SK-N-SH (cell line): Measurements from ENCODE around the gene ERC2. TPM values are rescaled to one million over a fixed set of nuclear protein-coding genes. Genes with fewer than 3 reads are reported as not detected.

Source experiments
- CTCF ChIA-PET: fragments of 300-600, 350-600 bp; formaldehyde crosslinking; extraction: SDS; loops from one replicate; lab custom pipeline; 2021; lab: Yijun Ruan, JAX
- POLR2A ChIA-PET: fragments of 350-600 bp; sonication (Branson Sonifier 250); formaldehyde crosslinking; extraction: SDS; loops from one replicate; lab custom pipeline; 2020; ENCODE audit warnings: antibody characterized with exemption, inconsistent platforms; lab: Yijun Ruan, JAX
- DNase-seq: peaks from one replicate; pipeline ENCODE4 v3.0.0; 2012
- H2AFZ ChIP-seq: fragments of 200-600 bp; sonication (generic); 2 replicates; pipeline ENCODE4 v1.8.1; 2016; ENCODE audit warnings: antibody characterized with exemption, mild to moderate bottlenecking, low read depth
- H3F3A ChIP-seq: fragments of 200-600 bp; sonication (generic); replicated peaks from 2 replicates; pipeline ENCODE3; 2016; ENCODE audit warnings: antibody characterized with exemption, mild to moderate bottlenecking; ENCODE audit not compliant: insufficient read depth
- H3K27ac ChIP-seq, 2 experiments: fragments of 200-500 bp in 1 of 2; fragments of 200-600 bp in 1 of 2; sonication (Bioruptor generic) in 1 of 2; sonication (generic), shearing (Covaris generic) in 1 of 2; 2 replicates each; pipeline versions ENCODE4 v1.5.1 to v1.6.1; 2014 to 2016; ENCODE audit warnings: low read depth in 2 of 2, inconsistent platforms in 1 of 2, low read length in 1 of 2, mild to moderate bottlenecking in 1 of 2, mixed read lengths in 1 of 2
- H3K27me3 ChIP-seq: fragments of 200-600 bp; sonication (generic), shearing (Covaris generic); 2 replicates; pipeline ENCODE4 v1.6.1; 2016; ENCODE audit warnings: mixed run types; ENCODE audit not compliant: insufficient read depth
- H3K36me3 ChIP-seq, 2 experiments: fragments of 200-500 bp in 1 of 2; fragments of 200-600 bp in 1 of 2; sonication (Bioruptor generic) in 1 of 2; sonication (generic) in 1 of 2; replicated peaks in 1 of 2; 2 replicates each; pipeline versions ENCODE3 to v1.5.1; 2014 to 2016; ENCODE audit warnings: low read length in 1 of 2, mild to moderate bottlenecking in 1 of 2; ENCODE audit not compliant: insufficient read depth in 2 of 2, control insufficient read depth in 1 of 2
- H3K4me1 ChIP-seq, 2 experiments: fragments of 200-500 bp in 1 of 2; fragments of 200-600 bp in 1 of 2; sonication (Bioruptor generic) in 1 of 2; sonication (generic), shearing (Covaris generic) in 1 of 2; 2 replicates each; pipeline versions ENCODE4 v1.5.1 to v1.6.1; 2014 to 2016; ENCODE audit warnings: low read depth in 1 of 2, low read length in 1 of 2, mixed run types in 1 of 2; ENCODE audit not compliant: insufficient read depth in 2 of 2, control insufficient read depth in 1 of 2
- H3K4me2 ChIP-seq: fragments of 200-600 bp; sonication (generic), shearing (Covaris generic); 2 replicates; pipeline ENCODE4 v1.6.1; 2017; ENCODE audit warnings: mixed run types
- H3K4me3 ChIP-seq, 2 experiments: fragments of 200-500 bp in 1 of 2; fragments of 200-600 bp in 1 of 2; sonication (Bioruptor generic) in 1 of 2; sonication (generic), shearing (Covaris generic) in 1 of 2; 2 replicates each; pipeline versions ENCODE4 v1.5.1 to v1.8.1; 2014 to 2016; ENCODE audit warnings: low read depth in 2 of 2, inconsistent platforms in 1 of 2, low read length in 1 of 2, mild to moderate bottlenecking in 1 of 2, mixed read lengths in 1 of 2, moderate library complexity in 1 of 2
- H3K79me2 ChIP-seq: fragments of 200-600 bp; sonication (generic); 2 replicates; pipeline ENCODE4 v1.8.1; 2017; ENCODE audit warnings: mild to moderate bottlenecking; ENCODE audit not compliant: insufficient read depth
- H3K9ac ChIP-seq: fragments of 200-600 bp; sonication (generic); 2 replicates; pipeline ENCODE4 v1.6.1; 2017; ENCODE audit warnings: mixed run types
- H3K9me2 ChIP-seq: fragments of 200-600 bp; sonication (generic); 2 replicates; pipeline ENCODE4 v1.6.1; 2017; ENCODE audit warnings: mixed run types
- H3K9me3 ChIP-seq: fragments of 200-600 bp; sonication (generic); 2 replicates; pipeline ENCODE4 v1.6.1; 2017; ENCODE audit warnings: mixed run types, mild to moderate bottlenecking, moderate library complexity
- H4K20me1 ChIP-seq: fragments of 200-600 bp; sonication (generic); 2 replicates; pipeline ENCODE4 v1.6.1; 2017; ENCODE audit warnings: mild to moderate bottlenecking, mixed run types; ENCODE audit not compliant: insufficient read depth
- CTCF ChIP-seq: fragments of 200-600 bp; sonication (generic); IDR thresholded peaks from 2 replicates; pipeline ENCODE4 v1.6.1; 2017; ENCODE audit warnings: antibody characterized with exemption, mild to moderate bottlenecking, moderate library complexity
- EZH2phosphoT487 ChIP-seq: fragments of 200-600 bp; sonication (generic); IDR thresholded peaks from 2 replicates; pipeline ENCODE4 v1.6.1; 2017; ENCODE audit warnings: low read depth, mixed run types, mild to moderate bottlenecking, antibody characterized with exemption, moderate library complexity, borderline replicate concordance
- FOSL2 ChIP-seq: IDR thresholded peaks from 2 replicates; pipeline ENCODE4 v1.4.0; 2012; ENCODE audit warnings: low read depth, mild to moderate bottlenecking, moderate library complexity, borderline replicate concordance
- FOXJ3 ChIP-seq: sonication (generic); formaldehyde crosslinking; IDR thresholded peaks from 2 replicates; pipeline ENCODE4 v1.5.1; 2020; ENCODE audit warnings: mild to moderate bottlenecking, missing genetic modification reagents
- GABPA ChIP-seq: IDR thresholded peaks from 2 replicates; pipeline ENCODE4 v1.4.0; 2012; ENCODE audit warnings: low read depth, mild to moderate bottlenecking
- MAX ChIP-seq: IDR thresholded peaks from 2 replicates; pipeline ENCODE4 v1.4.0; 2012; ENCODE audit warnings: low read depth
- NFIC ChIP-seq: IDR thresholded peaks from 2 replicates; pipeline ENCODE4 v1.4.0; 2012; ENCODE audit warnings: borderline replicate concordance
- PBX3 ChIP-seq: IDR thresholded peaks from 2 replicates; pipeline ENCODE4; 2012
- RCOR1 ChIP-seq: fragments of 150-350 bp; IDR thresholded peaks from 2 replicates; pipeline ENCODE4 v1.6.1; 2017; ENCODE audit warnings: antibody characterized with exemption, low read length
- REST ChIP-seq: IDR thresholded peaks from 2 replicates; pipeline ENCODE4 v1.6.1; 2012; ENCODE audit warnings: mild to moderate bottlenecking, low read depth, low read length, moderate library complexity
- SMC3 ChIP-seq: IDR thresholded peaks from 2 replicates; pipeline ENCODE4 v1.6.1; 2012; ENCODE audit warnings: low read depth, low read length, improper control_type of control experiment
- TAF1 ChIP-seq: IDR thresholded peaks from 2 replicates; pipeline ENCODE4 v1.6.1; 2012; ENCODE audit warnings: low read depth, mild to moderate bottlenecking, low read length, moderate library complexity, borderline replicate concordance
- TCF12 ChIP-seq: IDR thresholded peaks from 2 replicates; pipeline ENCODE4 v1.4.0; 2012
- TEAD4 ChIP-seq: IDR thresholded peaks from 2 replicates; pipeline ENCODE4 v1.4.0; 2012; ENCODE audit warnings: mild to moderate bottlenecking, borderline replicate concordance; ENCODE audit not compliant: insufficient read depth
- USF1 ChIP-seq: IDR thresholded peaks from 2 replicates; pipeline ENCODE4 v1.4.0; 2012; ENCODE audit warnings: low read depth, borderline replicate concordance
- USF2 ChIP-seq: fragments of 150-350 bp; IDR thresholded peaks from 2 replicates; pipeline ENCODE4 v1.6.1; 2017; ENCODE audit warnings: antibody characterized with exemption, low read length, low read depth, borderline replicate concordance
- YY1 ChIP-seq: IDR thresholded peaks from 2 replicates; pipeline ENCODE4 v1.4.0; 2012; ENCODE audit warnings: low read depth, mild to moderate bottlenecking
- ZBTB33 ChIP-seq: IDR thresholded peaks from 2 replicates; pipeline ENCODE4 v1.4.0; 2012; ENCODE audit warnings: low read depth, borderline replicate concordance
- WGBS: methylation state at CpG from one replicate; pipeline ENCODE4 v1.1.6; 2017; ENCODE audit warnings: low lambda C conversion rate; 5-methylcytosine and 5-hydroxymethylcytosine counted together
- polyA plus RNA-seq, 3 experiments: library from polyadenylated mRNA; depleted of rRNA; stranded (reverse); fragments of >200 nt; gene quantifications; 2 replicates each; pipeline ENCODE4 v1.2.3, GENCODE V29; 2012

Gene ERC2
- polyA plus RNA-seq, 1 of the 3 experiments (the other 2 are of a cell fraction), result 1.6 TPM

- TF ChIP-seq USF2 (no peak), YY1 (no peak), TEAD4 (no peak), SMC3 (no peak), GABPA (no peak), RCOR1 (no peak)
Measured at GRCh38 chr3:56316944-56317343, 151.3 kb downstream of the ERC2 start (continued).

GRCh38 chr3:56314842-56315241 is 153.4 kb downstream of the ERC2 start:
- TF ChIP-seq REST (no peak), SMC3 (no peak), USF1 (no peak), PBX3 (0 out of 2 replicates have a peak, but pooled peaks have one; percentile 11), TCF12 (peak; percentile 56), CTCF (no peak), EZH2phosphoT487 (no peak), NFIC (peak; percentile 19; the same call in 1 of the 2 replicates), FOSL2 (no peak), ZBTB33 (no peak), MAX (0 out of 2 replicates have a peak, but pooled peaks have one; percentile 26), FOXJ3 (CRISPR knock-in tag) (no peak), TAF1 (no peak)
- Histone ChIP-seq H3K79me2 (no peaks in the 10 kb centered on the region), H3K9me2 (no peaks in the 10 kb centered on the region), H3K36me3 (no peaks in the 10 kb centered on the region), H3F3A (no peaks in the 10 kb centered on the region), H3K9ac (no peak overlapping the region), H3K4me1 (peaks cover 0 to 3% of the 10 kb centered on the region in 2 experiments; a peak in 2 of 4 replicates), H3K4me3 (no peak overlapping the region), H4K20me1 (no peaks in the 10 kb centered on the region), H3K27ac (no peak overlapping the region), H3K9me3 (no peaks in the 10 kb centered on the region), H3K4me2 (no peak overlapping the region), H3K27me3 (no peaks in the 10 kb centered on the region), H2AFZ (no peak overlapping the region)
- no peak for DNase-seq
- WGBS, result 46% methylated on average over 5 of the region's 5 CpGs
- ChIA-PET POLR2A (no interaction called here), CTCF (interaction anchor here (0.6 to 1.2 kb wide), 4 partner anchors 12 to 497 kb away, joined by 3 to 4 read pairs (median 3); no protein-coding TSS in a partner anchor)
